HCEC 1CT (cell line): ENCODE measurements around the gene TRNT1.

Experiments used
- DNase-seq: peaks from one replicate; pipeline ENCODE4 v3.0.0-alpha.2; 2017

Gene TRNT1

DNA sequence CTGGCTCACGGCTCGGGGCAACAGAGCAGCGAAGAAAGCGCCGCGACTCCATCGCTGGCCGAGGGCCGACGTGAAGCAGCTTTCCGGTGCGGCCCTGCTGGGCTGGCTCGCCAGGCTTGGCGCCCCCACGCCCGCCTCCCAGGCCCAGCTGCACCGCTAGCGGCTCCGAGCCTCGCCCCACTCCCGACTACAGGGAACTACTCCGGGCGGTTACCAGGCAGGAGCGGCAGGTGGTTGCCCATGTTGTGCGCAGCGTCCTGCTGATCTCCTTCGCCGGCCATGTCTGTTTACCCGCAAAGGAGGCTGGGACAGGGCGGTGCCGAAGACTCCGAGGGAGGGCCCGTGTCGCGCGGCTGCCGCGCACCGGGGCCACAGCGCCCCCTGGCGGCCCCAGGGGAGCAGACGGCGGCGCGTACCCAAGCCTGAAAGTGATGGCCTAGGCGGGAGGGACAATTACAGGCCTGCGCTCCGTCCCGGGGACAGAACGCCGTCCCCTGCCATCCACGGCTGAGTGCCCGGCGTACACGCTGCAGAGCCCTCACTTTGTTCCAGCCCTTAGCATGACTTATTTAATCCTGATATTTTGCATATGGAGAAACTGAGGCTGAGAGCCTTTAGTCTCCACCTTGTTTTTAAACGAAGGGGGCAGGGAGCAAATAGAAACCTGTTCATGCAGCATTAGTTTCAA lies 52.8 kb downstream of the TRNT1 start, which contains the start of gene CRBN:
TSS of gene CRBN (minus strand) at position 285 of the 688 bp plus-strand sequence. CDS start at position 281, 4 bp downstream.
- peak; percentile 75 for DNase-seq

DNA sequence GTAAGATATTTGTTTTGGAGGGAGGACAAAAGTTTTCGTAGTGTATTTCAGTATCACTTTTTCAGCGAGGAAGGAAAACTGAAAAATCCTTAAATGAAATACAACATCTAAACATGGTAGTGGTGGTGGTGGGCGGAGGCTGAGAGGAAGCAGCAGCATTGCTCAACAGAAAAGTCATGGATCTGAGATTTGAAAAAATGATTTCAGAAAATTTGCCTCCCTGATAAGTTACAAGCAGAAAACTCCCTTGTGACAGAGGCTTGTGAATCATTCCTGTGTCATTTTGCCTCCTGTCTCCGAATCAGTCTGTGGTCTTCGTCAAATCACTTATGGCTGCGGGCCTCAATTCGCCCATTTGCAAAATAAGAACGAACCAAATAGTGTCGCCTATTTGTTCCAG lies 53.7 kb downstream of the TRNT1 start:
- no peak for DNase-seq

DNA sequence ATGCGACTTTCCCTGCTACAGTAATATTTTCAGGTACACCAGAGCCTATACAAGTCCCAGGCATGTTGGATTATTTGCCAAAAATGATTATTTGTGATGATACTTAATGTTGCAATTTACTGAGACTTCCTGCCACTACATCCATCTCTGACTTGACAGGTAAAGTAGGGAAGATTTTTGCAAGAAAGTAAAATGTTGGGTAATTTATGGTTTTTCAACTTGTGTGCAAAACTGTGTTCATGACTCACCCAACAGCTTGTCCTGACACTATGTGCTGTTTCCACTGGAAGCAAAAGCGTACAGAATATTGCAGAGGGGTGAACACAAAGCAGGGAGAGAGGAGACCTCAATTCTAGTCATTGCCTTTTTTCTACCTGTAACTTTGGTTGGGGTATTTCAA lies 58.1 kb downstream of the TRNT1 start:
- no peak for DNase-seq

DNA sequence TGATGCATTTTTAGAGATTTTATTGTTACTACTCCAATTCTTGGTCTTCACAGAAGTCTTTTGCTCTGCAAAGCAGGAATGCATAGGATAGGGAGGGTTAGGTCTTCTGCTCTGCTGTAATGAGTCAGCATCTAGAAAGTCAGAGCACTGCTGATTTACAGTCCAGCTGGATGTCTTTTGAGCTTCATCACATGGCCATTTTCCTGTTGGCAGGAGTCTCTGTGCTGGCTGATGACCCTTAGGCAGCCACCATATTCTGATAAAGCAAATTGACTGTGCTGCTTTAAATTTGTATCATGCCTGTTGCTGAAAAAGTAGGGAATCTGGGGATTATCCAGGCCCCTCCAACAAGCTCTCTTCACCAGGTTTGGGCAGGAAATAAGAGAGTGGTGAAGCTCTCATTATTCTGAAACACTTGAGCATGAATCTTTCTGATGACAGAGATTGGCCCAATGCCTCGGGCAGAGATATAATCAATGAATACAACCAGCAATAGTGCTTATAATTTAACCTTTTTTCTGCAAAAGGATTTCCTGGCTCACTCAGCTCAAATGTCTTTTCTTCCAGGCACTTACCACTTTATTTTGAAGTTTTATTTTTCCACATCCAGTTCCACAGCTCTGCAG lies 62.5 kb downstream of the TRNT1 start:
- DNase-seq, result no peak

DNA sequence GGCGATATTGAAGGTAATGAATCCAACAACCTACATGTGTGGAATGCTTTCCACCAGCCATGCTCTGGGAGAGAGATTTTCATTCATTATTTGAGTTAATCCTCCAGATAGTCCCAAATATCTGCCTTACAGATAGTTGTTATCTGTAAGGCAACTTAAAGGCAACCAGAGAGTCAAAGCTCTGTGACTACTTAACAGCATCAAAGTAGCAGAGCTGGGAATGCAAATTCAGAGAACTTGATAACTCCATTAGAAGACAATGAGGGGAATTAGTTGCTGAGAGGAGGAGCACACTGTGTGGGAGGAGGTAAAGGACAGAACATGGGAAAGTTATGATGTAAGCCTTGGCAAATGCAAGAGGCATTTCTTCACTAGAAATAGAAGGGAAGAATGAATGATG lies 63.2 kb downstream of the TRNT1 start:
- no peak for DNase-seq

DNA sequence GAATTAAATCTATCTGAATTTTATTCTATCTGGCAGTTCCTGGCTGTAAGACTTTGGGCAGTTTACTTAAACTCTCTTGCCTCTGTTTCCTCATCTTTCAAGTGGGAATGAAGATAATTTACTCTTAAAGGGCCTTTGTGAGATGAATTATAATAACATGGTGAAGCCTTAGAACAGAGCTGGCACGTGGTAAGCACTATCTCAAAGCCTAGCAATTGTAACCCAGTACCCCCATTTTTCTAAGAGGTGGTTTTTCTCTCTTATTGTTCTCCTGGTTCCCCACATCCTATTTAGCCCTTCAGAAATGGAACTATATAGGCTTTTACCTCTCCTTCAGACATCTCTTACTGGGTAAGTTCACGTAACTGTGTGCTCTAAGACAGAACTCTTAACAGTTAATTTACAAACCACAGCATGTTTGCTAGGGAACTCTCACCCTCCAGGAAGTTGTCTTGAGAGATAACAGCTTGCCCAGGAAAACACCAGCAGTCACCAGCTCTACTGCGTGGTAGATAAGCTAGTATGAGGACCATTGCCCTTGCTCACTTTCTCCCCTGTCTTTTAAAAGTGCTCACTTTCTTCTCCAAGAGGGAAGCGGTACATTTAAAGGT lies 65.0 kb downstream of the TRNT1 start:
- DNase-seq, result no peak

DNA sequence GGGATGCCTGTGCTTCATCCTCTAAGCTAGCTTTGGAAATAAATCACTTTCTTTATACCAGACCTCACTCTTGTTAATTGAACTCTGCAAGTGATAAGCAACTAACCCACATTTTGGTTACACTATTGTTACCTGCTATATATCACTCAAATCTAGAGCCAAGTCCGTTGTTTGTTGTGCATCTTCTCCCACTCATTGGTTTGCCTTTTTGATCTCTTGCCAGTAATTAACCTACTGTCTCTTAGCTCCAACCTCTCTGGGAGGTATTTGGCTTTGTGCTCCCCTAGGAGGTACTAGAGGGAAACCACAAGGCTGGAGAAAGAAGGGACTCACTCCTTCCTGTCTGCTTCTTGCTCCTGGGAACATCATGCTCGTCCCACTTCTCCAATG lies 65.5 kb downstream of the TRNT1 start:
- DNase-seq, result no peak

DNA sequence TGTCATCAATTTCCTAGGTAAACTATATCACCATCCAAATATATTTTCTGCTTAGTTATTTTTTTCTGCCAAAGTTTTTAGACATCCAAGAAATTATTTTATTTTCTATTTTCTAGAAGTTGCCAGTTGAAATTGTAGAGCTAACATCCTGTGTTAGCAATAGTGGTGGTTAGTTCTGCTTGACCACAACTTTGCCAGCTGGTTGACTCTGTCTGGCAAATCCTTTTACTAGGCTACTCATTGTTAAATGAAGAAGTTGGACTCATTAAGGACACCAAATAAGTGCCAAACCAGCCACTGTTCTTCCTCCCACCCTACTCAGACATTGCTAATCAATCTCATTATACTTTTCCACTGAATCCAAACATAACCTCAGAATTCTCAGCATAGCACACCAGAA lies 68.1 kb downstream of the TRNT1 start:
- no peak for DNase-seq

DNA sequence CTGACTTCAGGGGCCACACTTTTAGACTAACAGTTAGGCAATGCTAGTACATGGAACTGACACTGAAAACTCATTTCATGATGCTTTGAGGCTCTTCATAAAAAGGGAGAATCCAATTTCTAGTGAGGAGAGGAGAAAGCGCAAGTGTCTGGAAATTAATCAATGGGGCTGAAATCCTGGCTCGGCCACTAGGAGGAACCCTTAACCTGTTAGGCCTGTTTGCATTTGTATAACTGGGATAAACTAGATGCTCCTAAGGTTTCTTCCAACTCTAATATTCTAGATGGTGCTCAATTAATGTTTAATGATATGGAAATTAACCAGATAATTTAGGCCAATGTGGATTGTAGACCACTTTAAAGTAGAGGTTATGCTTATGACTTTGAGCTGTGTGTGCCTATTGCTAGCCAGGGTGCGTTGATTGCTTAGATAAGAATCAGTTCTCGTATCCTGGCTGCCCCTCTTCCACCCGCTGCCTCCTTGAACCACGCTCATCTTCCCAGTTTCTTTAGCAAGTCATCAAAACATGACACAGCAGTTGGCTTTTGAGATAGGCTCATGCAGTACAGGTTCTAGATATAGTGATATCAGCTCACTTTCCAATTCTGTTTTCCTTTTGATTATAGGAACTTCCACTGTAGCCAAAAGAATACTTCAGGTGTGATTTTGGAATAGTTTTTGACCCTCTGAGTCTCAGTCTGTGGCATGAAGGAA lies 69.6 kb downstream of the TRNT1 start:
- no peak for DNase-seq
